HK-2 (cell line): ENCODE measurements around the gene LDLRAD2.
"Not testable (repeated sequence)": the region's sequence is repeated elsewhere in the genome, so short reads cannot be mapped to it uniquely, and the experiment has no call there.

Experiments used
- DNase-seq: peaks from one replicate; pipeline ENCODE4 v3.0.0-alpha.2; 2018; ENCODE audit not compliant: unreplicated experiment

Gene LDLRAD2

GRCh38 chr1:21823980-21824702, 12.1 kb downstream of the LDLRAD2 start:
- no peak for DNase-seq

- no peak for DNase-seq
These were observed 12.9 kb downstream of the LDLRAD2 start for GRCh38 chr1:21824926-21825325.

- DNase-seq: no peak
These were observed 13.3 kb downstream of the LDLRAD2 start for GRCh38 chr1:21825393-21825792.

- not testable (repeated sequence) for DNase-seq
These were observed 14.6 kb downstream of the LDLRAD2 start for GRCh38 chr1:21826694-21827093.

GRCh38 chr1:21827141-21827679, 15.1 kb downstream of the LDLRAD2 start:
- no peak for DNase-seq

- no peak for DNase-seq
These were observed 16.0 kb downstream of the LDLRAD2 start for GRCh38 chr1:21828075-21828474.

- DNase-seq: no peak
These were observed 16.6 kb downstream of the LDLRAD2 start for GRCh38 chr1:21828506-21829210.

- DNase-seq: no peak
These were observed 17.2 kb downstream of the LDLRAD2 start for GRCh38 chr1:21829294-21829693.

GRCh38 chr1:21830792-21831453, 18.9 kb downstream of the LDLRAD2 start:
- DNase-seq: no peak

- DNase-seq: no peak
These were observed 19.4 kb downstream of the LDLRAD2 start for GRCh38 chr1:21831454-21831970.

GRCh38 chr1:21833392-21833976, 21.4 kb downstream of the LDLRAD2 start:
- no peak for DNase-seq

- no peak for DNase-seq
These were observed 22.0 kb downstream of the LDLRAD2 start for GRCh38 chr1:21834094-21834493.

- DNase-seq: no peak
These were observed 22.6 kb downstream of the LDLRAD2 start for GRCh38 chr1:21834666-21835065.

- DNase-seq: no peak
These were observed 23.9 kb downstream of the LDLRAD2 start for GRCh38 chr1:21836010-21836409.

- DNase-seq: no peak
These were observed 24.7 kb downstream of the LDLRAD2 start for GRCh38 chr1:21836729-21837128.

- DNase-seq: no peak
These were observed 25.4 kb downstream of the LDLRAD2 start for GRCh38 chr1:21837476-21837875.

- no peak for DNase-seq
These were observed 26.5 kb downstream of the LDLRAD2 start for GRCh38 chr1:21838359-21839157.

GRCh38 chr1:21839337-21840037, 27.4 kb downstream of the LDLRAD2 start:
- no peak for DNase-seq

GRCh38 chr1:21840981-21841380, 28.9 kb downstream of the LDLRAD2 start:
- DNase-seq: no peak

GRCh38 chr1:21841852-21842466, 29.9 kb downstream of the LDLRAD2 start:
- no peak for DNase-seq
